GM10266 (cell line): ENCODE data around the gene CAPN12.

Experiments
- DNase-seq: peaks from one replicate; pipeline ENCODE4 v3.0.0; 2012; ENCODE audit errors: extremely low spot score
- CTCF ChIP-seq: IDR thresholded peaks from 2 replicates; pipeline ENCODE4 v1.5.1; 2012; ENCODE audit warnings: mild to moderate bottlenecking, low read depth; ENCODE audit not compliant: control insufficient read depth, insufficient read depth; ENCODE audit errors: missing control alignments

Gene CAPN12

GRCh38 chr19:38712161-38712748 is 32.0 kb downstream of the CAPN12 start:
- no peak for DNase-seq

GRCh38 chr19:38711726-38712153 is 32.5 kb downstream of the CAPN12 start:
- DNase-seq, result no peak

More at GRCh38 chr19:38712161-38712748, 32.0 kb downstream of the CAPN12 start:
- TF ChIP-seq CTCF, result no peak

DNA sequence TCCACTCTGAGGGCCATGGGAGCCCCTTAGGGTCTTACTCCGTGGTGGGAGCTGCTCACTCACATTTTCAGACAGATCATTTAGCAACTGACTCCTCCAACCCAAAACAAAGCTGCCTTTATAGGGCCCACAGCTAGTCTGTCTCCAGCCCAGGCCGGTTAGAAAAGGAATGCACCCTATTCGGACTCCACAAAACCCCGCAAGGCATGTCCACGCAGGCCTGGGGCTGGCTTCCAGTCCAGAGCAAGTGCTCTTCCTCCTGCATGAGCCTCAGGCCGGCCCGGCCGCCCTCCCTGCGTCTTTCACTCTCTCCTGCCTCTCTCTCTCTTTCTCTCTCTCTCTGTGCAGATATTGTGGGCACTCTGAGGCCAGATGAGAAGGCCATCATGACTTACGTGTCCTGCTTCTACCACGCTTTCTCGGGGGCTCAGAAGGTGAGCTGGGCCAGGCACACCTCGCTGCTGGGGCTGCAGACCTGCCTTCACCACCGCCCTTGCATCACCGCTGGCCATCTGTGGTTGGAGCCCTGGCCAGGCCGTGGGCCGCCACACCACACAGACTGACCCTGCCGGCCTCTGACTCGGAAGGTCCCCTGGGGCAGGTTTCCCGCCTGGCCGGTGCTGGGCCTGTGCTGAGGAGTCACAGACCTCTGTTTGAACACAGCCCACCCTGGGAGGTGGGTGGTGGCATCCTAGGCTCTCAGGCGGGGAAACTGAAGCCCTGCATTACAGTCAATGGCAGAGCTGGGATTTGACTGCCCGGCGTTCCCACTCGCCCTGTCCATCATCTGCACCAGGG is 33.1 kb downstream of the CAPN12 start:
- TF ChIP-seq CTCF, result no peak
- no peak for DNase-seq

More at GRCh38 chr19:38711726-38712153, 32.5 kb downstream of the CAPN12 start:
- no peak for TF ChIP-seq CTCF

- TF ChIP-seq CTCF, result no peak
- no peak for DNase-seq
Observed at GRCh38 chr19:38710416-38710702, 33.9 kb downstream of the CAPN12 start.

DNA sequence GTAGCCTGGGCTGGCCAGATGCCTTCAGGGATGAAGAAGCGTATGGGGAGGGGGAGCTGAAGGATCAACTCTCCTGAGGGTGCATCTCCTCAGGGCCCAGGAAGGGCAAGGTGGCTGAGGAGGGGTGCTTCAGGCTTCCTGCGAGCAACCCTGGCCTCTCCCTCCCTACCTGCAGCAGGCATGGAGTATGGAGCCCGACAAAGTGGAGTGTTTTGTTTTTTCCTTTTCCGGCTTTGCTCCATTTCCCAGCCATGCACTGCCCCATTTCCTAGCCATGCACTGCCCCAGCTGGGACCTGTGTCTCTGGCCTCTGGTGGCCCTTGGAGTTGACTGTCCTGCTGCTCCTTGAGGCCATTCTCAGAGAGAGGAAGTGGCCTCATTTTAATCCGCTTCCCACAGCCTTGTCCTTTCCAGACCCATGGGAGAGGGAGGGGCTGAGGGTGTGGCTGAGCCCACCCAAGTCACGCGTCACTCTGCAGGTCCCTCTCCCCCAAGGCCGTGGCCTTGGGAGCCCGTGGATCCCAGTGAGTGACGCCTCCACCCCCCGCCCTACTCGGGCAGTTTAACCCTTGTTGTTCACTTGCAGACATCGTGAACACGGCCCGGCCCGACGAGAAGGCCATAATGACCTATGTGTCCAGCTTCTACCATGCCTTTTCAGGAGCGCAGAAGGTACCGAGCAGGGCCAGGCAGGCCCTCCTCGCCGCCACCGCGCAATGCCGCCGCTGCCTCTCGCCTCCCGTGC is 34.4 kb downstream of the CAPN12 start:
- no peak for DNase-seq
- no peak for TF ChIP-seq CTCF

DNA sequence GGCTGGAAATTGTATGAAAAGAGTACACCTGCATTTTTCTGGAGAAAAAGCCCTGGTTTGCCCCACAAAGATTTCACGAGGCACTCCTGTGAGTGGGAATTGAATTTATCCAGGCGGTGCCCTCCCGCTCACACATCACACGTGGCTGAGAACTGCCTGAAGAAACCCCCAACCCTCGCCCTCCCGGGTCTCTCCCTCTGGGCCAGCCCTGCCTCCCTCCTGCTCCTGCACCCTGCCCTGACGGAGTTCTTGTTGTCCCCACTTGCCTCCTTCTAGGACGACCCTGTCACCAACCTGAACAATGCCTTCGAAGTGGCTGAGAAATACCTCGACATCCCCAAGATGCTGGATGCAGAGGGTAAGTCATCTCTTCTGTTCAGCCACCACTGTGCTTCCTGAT is 35.2 kb downstream of the CAPN12 start:
- DNase-seq, result no peak
- TF ChIP-seq CTCF, result no peak
